Neuronal stem cell (in vitro differentiated cells): ENCODE measurements around the gene DEDD2.
A peak's percentile ranks its signal among the peaks of the same experiment; 100 is the strongest.
"Not testable (repeated sequence)": the region's sequence is repeated elsewhere in the genome, so short reads cannot be mapped to it uniquely, and the experiment has no call there.

Experiments
- DNase-seq: peaks from one replicate; pipeline ENCODE4 v3.0.0-alpha.2; 2013; ENCODE audit warnings: low spot score
- H2AFZ ChIP-seq: one replicate; pipeline ENCODE4 v1.6.1; 2013; ENCODE audit warnings: mild to moderate bottlenecking, low read length, inconsistent platforms
- H2AK5ac ChIP-seq: 2 replicates; pipeline ENCODE4 v1.6.1; 2013; ENCODE audit warnings: low read depth, mild to moderate bottlenecking, inconsistent platforms, low read length, moderate library complexity, mixed read lengths
- H2BK120ac ChIP-seq: 2 replicates; pipeline ENCODE4 v1.6.1; 2013; ENCODE audit warnings: low read depth, mild to moderate bottlenecking, inconsistent platforms, low read length, moderate library complexity, mixed read lengths
- H2BK12ac ChIP-seq: one replicate; pipeline ENCODE4 v1.6.1; 2013; ENCODE audit warnings: low read length, inconsistent platforms
- H2BK15ac ChIP-seq: 2 replicates; pipeline ENCODE4 v1.6.1; 2013; ENCODE audit warnings: mild to moderate bottlenecking, low read length, inconsistent platforms, mixed read lengths
- H2BK5ac ChIP-seq: one replicate; pipeline ENCODE4 v1.6.1; 2013; ENCODE audit warnings: inconsistent platforms, mild to moderate bottlenecking, low read length, moderate library complexity
- H3K14ac ChIP-seq: one replicate; pipeline ENCODE4 v1.6.1; 2013; ENCODE audit warnings: low read length, inconsistent platforms
- H3K18ac ChIP-seq: 2 replicates; pipeline ENCODE4 v1.6.1; 2013; ENCODE audit warnings: low read length, inconsistent platforms
- H3K23ac ChIP-seq: 2 replicates; pipeline ENCODE4 v1.6.1; 2013; ENCODE audit warnings: low read depth, mild to moderate bottlenecking, mixed read lengths, low read length, inconsistent platforms; ENCODE audit not compliant: poor library complexity
- H3K27ac ChIP-seq: replicated peaks from 3 replicates; pipeline ENCODE4 v1.5.1; 2013; ENCODE audit warnings: low read length, inconsistent platforms
- H3K27me3 ChIP-seq, 3 experiments: 2 replicates each; pipeline ENCODE4 v1.6.1; 2013; ENCODE audit warnings: low read length in 3 of 3, mild to moderate bottlenecking in 2 of 3, inconsistent platforms in 1 of 3, low read depth in 1 of 3, mixed read lengths in 1 of 3, moderate library complexity in 1 of 3; ENCODE audit not compliant: control insufficient read depth in 3 of 3, insufficient read depth in 3 of 3
- H3K36me3 ChIP-seq, 2 donors: replicated peaks in 1 of 2; 2 replicates each; pipeline ENCODE4 v1.6.1; 2013; ENCODE audit warnings: low read length in 2 of 2; ENCODE audit not compliant: control insufficient read depth in 2 of 2, insufficient read depth in 2 of 2
- H3K4ac ChIP-seq: 2 replicates; pipeline ENCODE4 v1.6.1; 2013; ENCODE audit warnings: inconsistent platforms, mild to moderate bottlenecking, low read length, moderate library complexity
- H3K4me1 ChIP-seq, 2 donors: 1 replicate in 1 of 2; 2 replicates in 1 of 2; pipeline ENCODE4 v1.6.1; 2013; ENCODE audit warnings: low read length in 2 of 2, low read depth in 1 of 2; ENCODE audit not compliant: control insufficient read depth in 2 of 2, insufficient read depth in 1 of 2
- H3K4me2 ChIP-seq: one replicate; pipeline ENCODE4 v1.6.1; 2013; ENCODE audit warnings: mild to moderate bottlenecking, low read length, inconsistent platforms; ENCODE audit not compliant: insufficient read depth, poor library complexity, severe bottlenecking
- H3K4me3 ChIP-seq, 2 donors: 2 replicates each; pipeline ENCODE4 v1.5.1; 2013; ENCODE audit warnings: low read length in 2 of 2, mild to moderate bottlenecking in 2 of 2, inconsistent platforms in 1 of 2, moderate library complexity in 1 of 2
- H3K79me1 ChIP-seq: one replicate; pipeline ENCODE4 v1.6.1; 2013; ENCODE audit warnings: low read depth, mild to moderate bottlenecking, inconsistent platforms, low read length, moderate library complexity
- H3K9ac ChIP-seq: one replicate; pipeline ENCODE4 v1.6.1; 2013; ENCODE audit warnings: mild to moderate bottlenecking, low read depth, low read length, inconsistent platforms; ENCODE audit not compliant: poor library complexity
- H3K9me3 ChIP-seq, 2 donors: replicated peaks in 1 of 2; 2 replicates each; pipeline versions ENCODE3 to v1.6.1; 2013; ENCODE audit warnings: low read length in 2 of 2, mild to moderate bottlenecking in 2 of 2, inconsistent platforms in 1 of 2, low read depth in 1 of 2, mixed read lengths in 1 of 2, moderate library complexity in 1 of 2; ENCODE audit not compliant: control insufficient read depth in 2 of 2, insufficient read depth in 1 of 2
- H4K8ac ChIP-seq: one replicate; pipeline ENCODE4 v1.6.1; 2013; ENCODE audit warnings: low read depth, mild to moderate bottlenecking, inconsistent platforms, low read length, moderate library complexity
- H4K91ac ChIP-seq: one replicate; pipeline ENCODE4 v1.6.1; 2013; ENCODE audit warnings: low read length, low read depth, mild to moderate bottlenecking, inconsistent platforms; ENCODE audit not compliant: poor library complexity
- WGBS, 2 donors: extraction: QIAGEN DNeasy Blood & Tissue Kit; methylation state at CpG; one replicate each; pipeline ENCODE4 v1.1.7; 2013; ENCODE audit warnings: missing lambda C conversion rate in 2 of 2, mixed read lengths in 1 of 2; ENCODE audit not compliant: insufficient read length in 2 of 2, insufficient replicate concordance in 1 of 2; ENCODE audit errors: extremely low coverage in 2 of 2; 5-methylcytosine and 5-hydroxymethylcytosine counted together

The DEDD2 gene

GRCh38 chr19:42257842-42258241, 40.4 kb upstream of the DEDD2 start:
- H3K79me1 ChIP-seq, DNase-seq, H2BK15ac ChIP-seq, H3K27me3 ChIP-seq, H3K4me3 ChIP-seq, H4K91ac ChIP-seq, H3K9ac ChIP-seq, H3K36me3 ChIP-seq, H2AK5ac ChIP-seq, H2BK12ac ChIP-seq, H4K8ac ChIP-seq, H2BK120ac ChIP-seq, H3K18ac ChIP-seq, H3K4me2 ChIP-seq, H3K27ac ChIP-seq, H2BK5ac ChIP-seq, H3K14ac ChIP-seq, H3K23ac ChIP-seq, H3K9me3 ChIP-seq, H3K4ac ChIP-seq, H2AFZ ChIP-seq: not testable (repeated sequence)
- H3K4me1 ChIP-seq, result peaks cover 6 to 12% of the 10 kb centered on the region in 2 donors
- WGBS, 2 donors, result no CpG with 5 or more reads among the region's 3 CpGs

GRCh38 chr19:42255766-42256745, 38.6 kb upstream of the DEDD2 start:
- Histone ChIP-seq H3K36me3 (peaks cover 0 to 5% of the 10 kb centered on the region in 2 donors), H4K8ac (no peak overlapping the region), H3K4me2 (peak overlapping the region; percentile 71), H3K27me3 (no peaks in the 10 kb centered on the region), H2BK12ac (no peak overlapping the region), H2BK5ac (peak overlapping the region; percentile 89), H3K18ac (peak overlapping the region; percentile 99), H3K9ac (peak overlapping the region; percentile 80), H3K4me1 (peaks cover 19 to 25% of the 10 kb centered on the region in 2 donors), H2AFZ (peak overlapping the region; percentile 89), H2BK120ac (peak overlapping the region; percentile 89), H2BK15ac (peak overlapping the region; percentile 87), H2AK5ac (peak overlapping the region; percentile 88), H3K4ac (peak overlapping the region; percentile 41), H3K9me3 (no peaks in the 10 kb centered on the region), H3K14ac (no peak overlapping the region), H3K4me3 (peak overlapping the region; percentile 68 to 94), H3K23ac (no peak overlapping the region), H3K79me1 (peaks cover 16% of the 10 kb centered on the region), H3K27ac (peak overlapping the region; percentile 85), H4K91ac (no peak overlapping the region)
- WGBS, 2 donors, result no CpG with 5 or more reads among the region's 38 CpGs
- peak; percentile 67 for DNase-seq

GRCh38 chr19:42254850-42255765, 37.6 kb upstream of the DEDD2 start, which contains the start of gene ERF:
Gene ERF, minus strand, starts transcription at chr19:42255128. Its CDS starts 129 bp downstream, at chr19:42254999.
- peak within 1 kb of the TSS; percentile 99 for H3K9ac ChIP-seq
- H3K18ac ChIP-seq, result peak within 1 kb of the TSS; percentile 99
- no CpG with 5 or more reads among the region's 75 CpGs for WGBS, 2 donors
- peak within 1 kb of the TSS; percentile 96 for H3K27ac ChIP-seq
- H3K36me3 ChIP-seq, result peaks cover 5 to 13% of the 10 kb centered on the region in 2 donors
- H4K8ac ChIP-seq, result no peak within 1 kb of the TSS
- H2BK12ac ChIP-seq, result no peak within 1 kb of the TSS
- H2AK5ac ChIP-seq, result peak within 1 kb of the TSS; percentile 90
- H2BK120ac ChIP-seq, result peak within 1 kb of the TSS; percentile 91
- no peaks in the 10 kb centered on the region for H3K27me3 ChIP-seq
- peak within 1 kb of the TSS; percentile 76 for H3K4ac ChIP-seq
- peaks cover 23% of the 10 kb centered on the region for H3K79me1 ChIP-seq
- peak within 1 kb of the TSS; percentile 100 for H2BK5ac ChIP-seq
- peak within 1 kb of the TSS; percentile 99 for H2BK15ac ChIP-seq
- H3K4me3 ChIP-seq, result peak within 1 kb of the TSS; percentile 94 to 95
- peak within 1 kb of the TSS; percentile 99 for H3K23ac ChIP-seq
- peaks cover 19 to 25% of the 10 kb centered on the region in 2 donors for H3K4me1 ChIP-seq
- H2AFZ ChIP-seq, result peak within 1 kb of the TSS; percentile 89
- H3K14ac ChIP-seq, result peak within 1 kb of the TSS; percentile 82
- H3K9me3 ChIP-seq, result no peaks in the 10 kb centered on the region
- H3K4me2 ChIP-seq, result peak within 1 kb of the TSS; percentile 71
- DNase-seq, result peak; percentile 96
- no peak within 1 kb of the TSS for H4K91ac ChIP-seq
